GM21515 (cell line): ENCODE measurements around the gene GINS2.

Experiments used
- ATAC-seq: cut with Tn5 transposase; IDR thresholded peaks from one replicate; pipeline ENCODE4 v1.9.1; 2021; ENCODE audit not compliant: unreplicated experiment

The GINS2 gene

DNA sequence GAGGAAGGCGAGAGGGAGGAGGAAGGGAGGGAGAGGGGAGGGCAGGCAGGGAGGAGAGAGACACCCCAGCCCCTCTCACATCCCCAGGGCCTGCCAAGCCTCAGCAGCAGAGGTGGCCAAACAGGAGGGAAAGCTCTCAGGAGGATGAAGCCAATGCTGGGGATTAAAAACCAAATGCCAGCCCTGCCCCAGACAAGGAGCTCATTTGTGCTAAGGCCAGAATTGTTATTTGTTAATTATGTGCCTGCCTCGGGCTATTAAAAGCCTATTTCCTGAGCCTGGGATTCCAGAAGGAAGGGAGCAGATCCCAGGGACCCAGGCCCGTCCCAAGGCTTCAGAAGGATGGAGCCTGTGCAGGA, 27.9 kb upstream of the GINS2 start:
- ATAC-seq = no peak

DNA sequence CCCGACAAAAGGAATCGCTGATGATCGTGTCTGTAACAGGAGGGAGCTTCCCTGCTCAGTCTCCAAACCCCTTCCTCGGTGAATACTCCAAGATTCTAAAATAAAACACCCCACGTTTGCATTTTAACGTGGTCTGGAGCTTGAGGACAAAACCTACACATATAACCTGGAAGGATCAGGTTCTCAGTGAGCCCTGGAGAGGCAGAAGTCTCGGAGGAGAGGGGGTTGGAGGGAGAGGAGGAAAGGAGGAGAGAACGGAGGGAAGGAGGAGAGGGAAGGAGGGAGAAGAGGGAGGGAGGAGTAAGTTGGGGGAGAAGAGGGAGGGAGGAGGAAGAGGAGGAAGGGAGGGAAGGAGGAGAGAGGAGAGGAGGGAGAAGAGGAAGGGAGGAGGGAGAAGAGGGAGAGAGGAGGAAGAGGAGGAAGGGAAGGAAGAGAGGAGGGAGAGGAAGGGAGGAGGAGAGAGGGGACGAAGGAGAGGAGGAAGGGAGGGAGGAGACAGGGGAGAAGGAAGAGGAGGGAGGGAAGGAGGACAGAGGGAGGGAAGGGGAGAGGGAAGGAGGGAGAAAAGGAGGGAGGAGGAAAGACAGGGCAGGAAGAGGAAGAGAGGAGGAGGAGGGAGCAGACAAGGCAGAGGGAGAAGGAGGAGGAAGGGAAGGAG, 27.4 kb upstream of the GINS2 start:
- ATAC-seq = no peak

DNA sequence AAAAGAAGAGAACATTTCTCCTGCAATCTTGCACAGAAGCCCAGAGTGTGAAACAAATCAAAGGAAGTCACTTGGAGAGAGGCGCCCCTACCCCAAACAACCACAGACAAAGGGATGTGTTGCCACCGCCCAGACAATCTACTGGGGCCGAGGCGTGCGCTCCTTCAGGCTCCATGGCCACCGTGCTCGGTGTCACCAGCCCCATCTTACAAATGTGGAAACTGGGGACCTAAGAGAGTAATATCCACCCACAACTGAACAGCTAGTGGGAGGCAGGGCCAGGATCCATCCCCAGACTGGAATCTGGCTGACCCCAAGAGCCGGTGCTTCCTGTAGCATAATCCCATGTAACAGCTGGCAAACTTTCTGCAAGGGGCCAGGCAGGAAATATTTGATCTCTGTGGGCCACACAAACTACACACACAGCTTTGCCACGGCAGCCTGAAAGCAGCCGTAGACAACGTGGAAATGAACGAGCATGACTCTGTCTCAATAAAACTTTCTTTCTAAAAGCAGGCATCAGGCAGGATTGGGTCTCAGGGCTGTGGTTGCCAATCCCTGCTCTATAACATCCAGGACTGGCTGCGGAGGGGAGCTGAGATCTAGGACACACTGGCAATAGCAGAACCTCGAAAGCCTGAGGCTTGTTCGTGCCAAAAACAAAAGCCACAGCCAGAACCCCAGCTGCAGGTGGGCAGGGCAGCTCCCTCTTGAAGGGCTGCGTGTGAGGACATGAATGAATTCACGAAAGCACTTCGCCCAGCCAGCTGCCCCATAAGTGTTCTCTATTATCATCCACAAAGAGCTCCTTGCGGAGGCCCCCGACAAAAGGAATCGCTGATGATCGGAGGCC, 26.6 kb upstream of the GINS2 start:
- ATAC-seq = no peak

DNA sequence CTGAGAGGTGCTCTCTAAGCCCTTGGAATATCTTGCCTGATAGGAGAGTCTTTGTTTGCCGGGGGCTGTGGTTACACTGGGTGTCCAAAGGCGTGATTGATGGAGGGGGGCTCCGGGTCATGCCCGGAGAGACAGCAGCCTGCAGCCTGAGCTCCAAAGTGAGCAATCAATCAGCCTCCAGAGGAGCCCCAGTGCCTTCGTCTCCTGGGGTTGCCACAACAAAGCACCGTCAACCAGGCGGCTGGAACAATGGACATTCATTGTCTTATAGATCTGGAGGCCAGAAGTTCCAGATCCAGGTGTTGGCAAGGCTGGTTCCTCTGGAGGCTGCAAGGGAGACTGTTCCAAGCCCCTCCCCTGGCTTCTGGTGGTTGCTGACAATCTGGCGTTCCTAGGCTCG, 24.0 kb upstream of the GINS2 start:
- no peak for ATAC-seq

DNA sequence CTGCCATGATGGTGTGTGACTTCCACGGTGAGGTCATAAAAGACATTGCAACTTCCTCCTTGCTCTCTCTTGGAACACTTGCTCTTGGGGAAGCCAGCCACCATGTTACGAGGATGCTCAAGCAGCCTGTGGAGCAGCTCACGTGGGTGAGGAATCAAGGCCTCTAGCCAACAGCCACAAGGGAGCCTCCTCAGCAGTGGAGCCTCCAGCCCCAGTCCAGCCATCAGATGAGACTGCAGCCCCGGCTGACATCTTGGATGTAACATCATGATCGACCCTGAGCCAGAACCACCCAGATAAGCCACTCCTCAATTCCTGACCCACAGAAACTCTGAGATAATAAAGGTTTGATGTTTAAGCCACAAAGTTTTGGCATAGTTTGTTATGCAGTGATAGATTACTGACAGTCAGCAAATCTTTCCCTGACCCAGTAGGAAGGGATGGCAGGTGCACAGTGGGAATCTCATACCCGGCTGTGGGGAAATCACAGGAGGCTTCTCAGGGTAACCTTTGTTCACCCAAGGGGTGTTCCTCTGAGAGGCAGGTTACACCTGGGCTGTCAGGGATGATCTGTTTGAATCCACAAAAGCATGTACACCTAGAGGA, 23.3 kb upstream of the GINS2 start:
- no peak for ATAC-seq

DNA sequence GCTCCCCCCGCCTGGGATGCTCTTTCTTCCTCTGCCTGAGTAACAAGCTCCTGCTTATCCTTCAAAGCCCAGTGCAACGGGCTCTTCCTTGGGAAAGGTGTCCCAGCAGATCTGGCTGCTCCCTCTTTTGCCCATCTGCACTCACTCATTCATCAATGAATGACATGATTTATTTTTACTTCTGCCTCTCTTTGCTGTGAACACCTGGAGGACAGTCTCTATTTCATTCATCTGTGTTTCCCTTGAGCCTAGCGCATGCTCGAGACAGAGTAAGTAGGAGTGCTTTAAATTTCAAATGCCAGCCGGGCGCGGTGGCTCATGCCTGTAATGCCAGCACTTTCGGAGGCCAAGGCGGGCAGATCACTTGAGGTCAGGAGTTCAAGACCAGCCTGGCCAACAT, 22.0 kb upstream of the GINS2 start:
- ATAC-seq = no peak

DNA sequence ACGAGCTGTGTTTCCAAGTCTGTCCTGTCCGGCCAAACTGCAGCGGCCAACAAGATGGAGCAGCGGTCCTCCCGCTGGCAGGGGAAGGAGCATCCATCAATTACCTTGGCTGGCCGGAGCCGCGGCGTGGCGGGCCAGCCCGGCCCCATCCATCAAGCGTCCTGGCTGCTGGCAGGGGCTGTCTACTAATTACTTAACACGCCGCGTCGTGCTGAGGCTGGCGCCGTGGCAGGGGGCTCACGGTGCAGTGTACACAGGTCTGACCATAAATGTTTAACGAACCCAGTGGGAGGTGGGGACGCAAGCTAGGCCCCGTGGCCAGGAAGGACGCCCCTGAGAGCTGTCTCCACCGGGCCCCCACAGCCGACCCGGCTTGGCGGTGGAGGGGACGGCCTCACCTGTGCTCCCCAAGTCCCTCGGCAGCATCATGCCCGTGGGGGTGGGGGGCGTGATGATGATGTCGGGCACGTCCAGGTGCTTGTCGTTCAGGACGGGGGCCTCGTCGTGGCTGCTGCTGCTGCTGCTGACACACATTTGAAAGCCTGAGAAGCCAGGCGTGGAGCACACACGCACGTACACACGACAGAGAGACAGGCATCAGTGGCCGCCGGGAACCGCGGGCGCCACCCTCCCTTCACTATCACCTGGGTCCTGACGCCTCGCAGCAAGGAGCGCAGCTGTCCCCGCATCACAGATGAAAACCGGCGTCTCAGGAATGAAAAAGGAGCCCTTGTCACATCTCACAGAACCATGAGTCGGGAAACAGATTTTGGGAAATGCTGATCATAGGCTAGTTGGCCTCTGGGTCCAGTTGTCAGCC, 21.2 kb upstream of the GINS2 start:
- ATAC-seq = no peak

DNA sequence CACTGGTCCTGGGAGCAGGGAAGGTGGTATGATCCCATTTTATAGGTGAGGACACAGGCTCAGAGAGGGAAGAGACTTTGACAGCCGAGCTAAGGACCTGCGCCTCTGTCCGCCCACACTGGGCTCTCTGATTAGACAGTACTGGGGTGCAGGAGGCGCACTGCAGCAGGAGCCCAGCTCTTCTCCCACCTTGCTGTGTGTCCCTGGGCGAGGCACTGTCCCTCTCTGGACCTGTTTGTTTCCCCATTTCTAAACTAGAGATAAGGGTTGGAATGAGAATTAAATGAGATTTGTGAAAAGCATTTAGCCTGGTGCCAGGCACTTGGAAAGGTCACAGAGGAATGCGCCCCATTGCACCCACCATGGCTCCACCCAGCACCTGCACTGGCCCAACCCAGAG, 19.6 kb upstream of the GINS2 start:
- no peak for ATAC-seq

DNA sequence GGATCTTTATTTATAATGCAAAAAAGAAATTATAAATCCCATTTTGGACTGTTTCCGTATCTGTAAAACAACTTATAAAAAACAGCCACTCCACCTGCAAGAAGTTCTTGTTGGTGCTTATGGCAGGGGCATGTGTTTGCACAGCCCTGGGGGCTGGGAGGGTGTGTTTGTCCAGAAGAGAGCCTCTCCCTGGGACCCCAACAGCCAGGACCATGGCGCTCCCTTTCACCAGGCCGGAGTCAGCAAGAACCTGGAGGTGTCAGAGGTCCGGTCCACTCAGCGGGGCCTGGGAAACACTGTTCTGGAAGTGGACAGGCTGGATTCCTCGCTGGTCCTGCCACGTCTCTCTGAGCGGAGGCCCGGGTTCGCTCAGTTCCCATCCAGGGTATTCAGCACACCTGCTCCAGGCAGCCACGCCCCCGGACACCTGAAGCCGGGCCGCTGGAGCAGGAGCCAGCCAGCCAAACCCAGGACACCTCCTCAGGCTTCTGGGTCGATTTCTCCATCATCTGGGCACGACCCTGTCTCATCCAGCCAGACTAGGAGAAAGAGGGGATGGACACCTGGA, 18.9 kb upstream of the GINS2 start:
- ATAC-seq = no peak

DNA sequence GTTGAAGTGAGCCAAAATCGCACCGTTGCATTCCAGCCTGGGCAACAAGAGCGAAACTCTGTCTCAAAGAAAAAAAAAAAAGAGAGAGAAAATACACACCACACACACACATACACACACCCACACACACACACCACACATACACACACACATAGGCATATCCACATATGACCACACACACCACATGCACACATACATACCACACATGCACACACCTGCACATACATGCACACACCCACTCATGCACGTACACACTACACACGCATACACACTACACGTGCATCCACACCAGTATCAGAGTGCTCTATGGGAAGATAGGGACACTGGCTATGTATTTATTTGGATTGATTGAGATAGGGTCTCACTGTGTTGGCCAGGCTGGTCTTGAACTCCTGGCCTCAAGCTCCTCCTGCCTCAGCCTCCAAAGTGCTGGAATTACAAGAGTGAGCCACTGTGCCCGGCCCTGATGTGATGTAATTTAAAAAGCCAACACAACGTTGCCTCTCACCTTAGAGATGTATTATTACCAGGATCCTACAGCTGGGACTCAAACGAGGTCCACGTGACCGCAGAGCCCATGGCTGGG, 17.8 kb upstream of the GINS2 start:
- no peak for ATAC-seq

DNA sequence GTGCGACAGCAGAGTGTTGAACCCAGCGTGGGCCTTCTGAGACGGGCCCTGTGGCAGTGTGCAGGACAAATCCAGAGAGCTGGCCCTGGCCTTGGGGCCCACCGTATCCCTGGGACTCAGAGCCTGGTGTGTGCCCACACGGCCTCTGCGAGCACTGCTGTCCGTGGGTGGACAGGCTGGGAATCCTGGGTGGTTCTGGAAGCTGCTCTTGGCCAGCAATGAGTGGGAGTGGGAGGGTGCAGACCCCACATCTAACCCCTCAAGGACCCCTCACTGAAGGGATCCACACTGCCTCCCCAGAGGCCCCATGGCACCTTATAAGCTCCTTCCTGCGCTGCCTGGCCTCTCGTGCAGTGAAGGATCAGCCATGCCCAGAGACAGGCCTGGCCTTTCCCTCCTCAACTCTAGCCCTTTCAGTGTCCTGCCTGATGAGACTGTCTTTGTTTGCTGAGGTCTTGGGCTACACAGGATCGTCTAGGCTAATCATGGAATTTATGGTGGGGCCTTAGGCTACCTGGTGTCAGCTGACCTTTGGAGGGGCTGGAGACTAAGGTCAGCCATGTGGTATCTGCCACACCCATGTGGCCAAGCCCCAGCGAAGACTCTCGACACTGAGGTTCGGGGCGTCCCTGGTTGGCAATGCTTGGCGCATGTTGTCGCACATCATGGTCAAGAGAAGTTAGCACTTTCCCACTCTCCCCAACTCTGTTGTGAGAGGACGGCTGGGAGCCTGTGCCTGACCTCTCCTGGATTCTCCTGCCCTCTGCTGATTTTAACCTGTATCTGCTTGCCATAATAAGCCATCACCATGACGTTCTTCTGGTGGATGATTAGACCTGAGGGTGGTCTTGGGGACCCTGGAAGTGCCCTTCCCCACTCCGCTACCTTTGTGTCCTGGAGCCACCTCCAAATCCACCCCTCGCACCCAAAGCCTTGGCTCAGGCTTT, 16.4 kb upstream of the GINS2 start:
- no peak for ATAC-seq

DNA sequence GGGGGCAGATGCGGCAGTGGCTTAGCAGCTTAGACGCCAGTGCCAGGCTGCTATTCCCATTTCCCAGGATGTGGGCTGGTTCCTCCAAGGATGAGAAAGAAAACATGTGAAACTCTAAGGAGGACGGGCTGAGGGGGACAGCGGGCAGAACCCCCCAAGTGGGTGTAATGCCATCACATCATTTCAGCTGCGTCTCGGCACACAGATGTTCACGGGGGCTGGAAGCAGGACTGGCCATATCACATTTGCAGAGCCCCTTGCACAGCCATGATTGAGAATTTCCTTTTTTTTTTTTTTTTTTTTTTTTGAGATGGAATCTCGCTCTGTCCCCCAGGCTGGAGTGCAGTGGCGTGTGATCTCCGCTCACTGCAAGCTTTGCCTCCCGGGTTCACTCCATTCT, 15.3 kb upstream of the GINS2 start:
- no peak for ATAC-seq

DNA sequence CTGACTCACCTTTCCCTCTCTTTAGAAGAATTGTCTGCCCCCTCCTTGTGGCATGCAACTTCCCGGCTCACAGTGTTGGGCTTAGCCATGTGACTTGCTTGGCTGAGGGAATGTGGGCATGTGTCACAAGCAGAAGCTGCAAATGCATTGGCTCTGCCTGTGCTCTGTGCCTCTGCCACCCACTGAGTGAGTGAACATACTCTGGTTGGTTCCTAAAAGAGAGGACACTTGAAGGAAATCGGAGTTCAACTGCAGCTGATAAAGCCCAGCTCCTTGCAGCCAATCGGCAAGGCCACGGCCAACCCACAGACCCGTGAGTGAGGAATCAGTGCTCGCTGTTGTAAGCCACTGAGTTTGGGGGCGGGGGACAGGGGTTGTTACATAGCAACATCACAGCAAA, 10.9 kb upstream of the GINS2 start:
- no peak for ATAC-seq

DNA sequence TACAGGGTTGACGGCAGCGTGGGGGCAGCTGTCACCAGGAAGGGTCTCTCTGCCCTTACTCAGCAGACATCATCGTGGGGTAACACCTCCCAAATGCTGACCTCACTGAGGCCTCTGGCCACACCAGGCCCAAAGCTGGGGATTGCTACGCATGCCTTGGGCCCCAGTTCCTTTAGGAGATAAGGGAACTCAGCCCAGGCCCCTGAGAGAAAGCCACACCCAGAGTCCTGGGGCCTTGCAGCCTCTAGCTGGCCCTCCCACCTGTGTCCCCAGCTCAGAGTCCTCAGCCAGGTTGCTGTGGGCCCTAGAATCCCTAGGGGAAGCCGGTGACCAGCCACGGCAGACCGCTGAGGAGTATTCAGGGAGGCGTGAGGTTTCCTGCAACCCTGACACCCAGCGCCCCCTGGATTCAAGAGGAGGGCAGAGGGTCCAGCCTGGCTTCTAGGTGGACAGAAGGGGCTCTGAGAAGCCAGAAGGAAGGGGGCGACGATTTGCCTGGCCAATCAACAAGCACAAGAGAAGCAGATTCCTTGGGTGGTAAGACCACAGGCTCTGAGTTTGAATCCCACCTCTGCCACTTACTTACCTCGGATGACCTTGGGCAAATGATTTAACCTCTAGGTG, 10.3 kb upstream of the GINS2 start:
- no peak for ATAC-seq

DNA sequence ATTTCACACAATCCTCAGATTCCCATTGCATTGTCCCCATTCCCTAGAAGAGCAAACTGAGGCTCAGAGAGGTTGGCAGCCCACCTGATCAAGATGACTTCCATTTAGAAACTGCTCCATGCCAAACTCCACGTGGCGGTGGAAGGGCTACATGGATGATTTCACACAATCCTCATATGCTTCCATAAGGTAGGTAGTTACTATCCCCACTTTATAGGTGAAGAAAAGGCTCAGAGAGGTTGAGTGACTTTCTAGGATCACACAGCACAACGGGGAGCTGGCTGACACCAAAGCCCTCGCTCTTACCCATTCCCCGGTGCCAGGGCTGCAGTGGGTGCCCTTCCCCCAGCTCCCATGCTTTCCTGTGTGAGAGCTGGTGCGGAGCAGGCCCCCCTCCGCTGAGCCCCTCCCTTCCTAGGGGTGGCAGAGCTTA, 9.7 kb upstream of the GINS2 start:
- ATAC-seq = no peak

DNA sequence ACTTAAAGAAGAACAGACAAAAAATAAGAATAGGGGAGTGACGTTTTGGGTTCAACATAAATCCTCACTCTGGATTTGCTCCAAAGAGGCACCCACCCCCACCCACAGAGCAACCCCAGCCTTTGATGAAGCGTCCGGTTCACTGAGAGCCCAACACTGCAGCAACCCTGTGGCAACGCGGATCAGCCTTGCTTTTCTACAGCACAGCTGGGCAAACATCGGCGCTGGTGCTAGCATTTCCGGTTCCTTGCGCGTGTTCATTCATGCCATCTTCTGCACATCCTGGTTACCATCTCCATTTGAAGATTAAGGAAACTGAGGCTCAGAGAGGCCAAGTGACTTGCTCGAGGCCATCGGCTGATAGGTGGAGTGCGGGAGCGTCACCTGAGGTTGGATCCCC, 8.7 kb upstream of the GINS2 start:
- ATAC-seq = no peak

DNA sequence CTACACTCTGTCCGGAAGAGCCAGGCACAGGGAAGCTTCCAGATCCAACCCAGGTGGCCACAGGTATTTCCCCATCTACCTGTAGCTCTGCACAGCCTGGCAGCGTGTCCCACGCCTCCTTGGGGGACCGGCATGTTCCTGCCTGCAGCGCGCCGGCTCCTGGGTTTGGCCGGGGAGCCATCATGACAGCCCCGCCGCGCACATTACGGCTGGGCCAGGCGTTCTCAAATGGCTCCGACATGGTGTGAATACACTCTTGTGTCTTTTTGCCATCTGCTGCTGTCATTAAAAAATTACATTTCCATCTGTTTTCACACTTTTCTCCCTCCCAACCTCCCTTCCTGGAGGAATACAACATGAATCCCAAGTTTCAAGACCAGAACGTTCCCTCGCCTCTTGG, 8.0 kb upstream of the GINS2 start:
- no peak for ATAC-seq

DNA sequence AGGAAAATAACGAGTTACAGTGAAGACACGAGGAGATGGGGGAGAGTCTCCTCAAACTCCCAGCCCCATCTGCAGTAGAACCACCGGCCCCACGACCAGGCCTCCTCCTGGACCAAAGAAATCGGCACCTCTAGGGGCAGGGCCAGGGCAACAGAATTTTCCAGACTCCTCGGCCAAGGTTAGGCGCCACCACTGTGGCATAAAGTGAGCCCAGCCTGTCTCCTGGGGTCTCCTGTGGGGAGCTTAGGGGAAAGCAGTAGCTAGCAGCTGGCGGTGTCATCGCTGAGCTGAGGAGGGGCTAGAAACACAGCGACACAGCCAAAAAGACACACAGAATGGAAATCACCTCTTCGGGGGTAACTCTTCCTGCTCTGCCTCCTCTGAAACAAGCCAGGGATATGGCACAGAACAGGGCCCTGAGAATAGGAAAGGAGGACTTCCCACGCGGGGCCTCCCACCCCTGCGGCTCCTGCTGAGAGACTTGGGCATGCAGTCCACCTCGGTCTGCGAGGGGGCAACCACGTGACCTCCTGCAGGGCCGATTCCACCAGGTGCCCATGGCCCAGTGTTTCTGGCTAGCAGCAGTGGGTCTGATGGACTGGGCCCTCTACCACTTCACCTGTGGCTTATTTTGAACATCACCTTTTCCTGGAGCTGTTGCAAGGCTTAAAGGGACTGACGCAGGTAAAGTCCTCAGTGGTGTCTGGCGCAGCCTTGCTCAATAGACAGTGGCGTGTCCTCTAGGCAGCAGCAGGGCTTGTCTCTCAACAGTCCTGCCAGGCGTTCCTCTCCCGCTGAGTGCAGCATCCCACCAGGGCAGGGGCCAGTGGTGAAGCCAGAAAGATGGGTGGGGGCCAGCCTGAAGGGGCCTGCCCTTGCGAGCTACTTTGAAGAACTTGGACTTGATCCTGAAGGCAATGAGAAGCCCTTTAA, 6.7 kb upstream of the GINS2 start:
- no peak for ATAC-seq
